Endometrial microvascular endothelial cells (primary cell): ENCODE results near the gene CUBN. TPM values are rescaled to one million over a fixed set of nuclear protein-coding genes. Genes with fewer than 3 reads are reported as not detected.

Source experiments
- in situ Hi-C: cut with HindIII; loops from 2 replicates; pipeline ENCODE4 v1.10.0; 2017; ENCODE audit warnings: low sequenced_read_pairs, low pct_unique_long_range_greater_than_20kb; ENCODE audit errors: inconsistent ontology term
- total RNA-seq: library from RNA; depleted of rRNA; stranded (reverse); fragments of >200 nt; gene quantifications from one replicate; pipeline ENCODE4 v1.2.3, GENCODE V29; 2015; ENCODE audit errors: inconsistent ontology term

Gene CUBN
- total RNA-seq, 1 donor from 2014 or later: 0.74 TPM

- in situ Hi-C loops: no loop called here
Observed at GRCh38 chr10:16803464-16803863, 326.1 kb downstream of the CUBN start.

DNA sequence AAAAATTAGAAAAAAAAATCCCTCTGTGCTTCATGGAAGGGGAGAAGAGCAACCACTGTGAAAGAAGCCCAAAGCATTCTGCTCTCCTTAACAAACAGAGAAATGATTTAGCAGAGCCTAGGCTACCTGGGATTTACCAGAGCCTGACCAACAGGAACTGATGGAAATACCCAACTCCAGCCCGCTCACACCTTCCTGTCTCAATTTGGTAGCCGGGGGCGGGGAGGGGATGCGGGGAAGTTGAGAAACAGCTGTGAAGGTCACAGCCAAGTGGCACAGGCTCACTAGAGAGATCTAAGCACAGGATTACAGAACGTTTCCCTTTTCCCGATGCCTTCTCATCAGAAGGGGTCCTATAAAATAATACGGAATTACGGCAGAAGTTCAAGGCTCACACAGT is 330.0 kb downstream of the CUBN start:
- in situ Hi-C loops: no loop called here

DNA sequence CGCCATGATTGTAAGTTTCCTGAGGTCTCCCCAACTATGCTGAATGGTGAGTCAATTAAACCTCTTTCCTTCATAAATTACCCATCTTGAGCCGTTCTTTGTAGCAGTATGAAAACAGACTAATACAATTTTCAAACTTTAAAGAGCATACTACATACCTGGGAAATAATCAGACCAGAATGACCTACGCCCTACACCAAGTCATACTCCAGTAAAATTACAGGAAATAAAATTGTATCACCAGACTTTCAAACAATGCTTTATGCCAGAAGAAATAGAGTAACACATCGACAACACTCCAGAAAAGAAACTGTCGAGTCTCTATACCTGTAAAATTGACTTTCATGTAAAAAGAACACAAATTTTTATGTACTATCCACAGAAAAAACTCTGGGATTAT is 331.0 kb downstream of the CUBN start:
- in situ Hi-C loops: no loop called here

GRCh38 chr10:16795410-16796073 is 334.1 kb downstream of the CUBN start:
- in situ Hi-C loops: no loop called here

DNA sequence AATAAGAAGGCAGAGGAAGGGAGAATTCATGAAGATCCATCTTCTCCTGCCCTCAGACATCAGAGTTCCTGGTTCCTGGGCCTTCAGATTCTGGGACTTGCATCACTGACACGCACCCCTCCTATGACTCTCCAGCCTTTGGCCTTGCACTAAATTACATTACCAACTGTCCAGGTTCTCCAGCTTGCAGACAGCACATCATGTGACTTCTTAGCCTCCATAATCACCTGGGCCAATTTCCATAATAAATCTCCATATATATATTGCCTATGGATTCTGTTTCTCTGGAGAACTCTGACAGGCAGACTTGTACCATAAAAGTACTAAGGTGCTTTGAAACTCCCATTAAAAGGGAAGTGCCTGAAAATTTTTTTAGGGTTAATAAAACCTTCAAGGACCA is 335.6 kb downstream of the CUBN start:
- in situ Hi-C loops: no loop called here

DNA sequence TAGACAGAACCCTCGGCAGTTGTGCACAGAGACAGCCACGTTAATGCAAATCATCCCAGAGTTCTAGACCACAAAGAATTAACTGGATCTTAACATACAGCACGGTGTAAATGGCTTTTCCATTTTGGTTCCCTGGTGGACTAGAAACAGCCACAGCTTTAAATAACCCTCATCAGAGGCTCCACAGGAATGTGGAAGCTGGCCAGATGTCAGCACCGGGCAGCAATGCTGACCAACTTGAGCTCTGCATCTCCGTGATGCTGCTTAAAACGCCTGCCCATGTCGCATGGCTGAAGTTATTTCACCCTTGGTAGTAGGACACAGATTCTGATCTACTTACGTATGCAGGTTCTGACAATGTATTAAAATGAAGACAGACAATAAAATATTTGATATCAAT is 336.9 kb downstream of the CUBN start:
- in situ Hi-C loops: no loop called here

DNA sequence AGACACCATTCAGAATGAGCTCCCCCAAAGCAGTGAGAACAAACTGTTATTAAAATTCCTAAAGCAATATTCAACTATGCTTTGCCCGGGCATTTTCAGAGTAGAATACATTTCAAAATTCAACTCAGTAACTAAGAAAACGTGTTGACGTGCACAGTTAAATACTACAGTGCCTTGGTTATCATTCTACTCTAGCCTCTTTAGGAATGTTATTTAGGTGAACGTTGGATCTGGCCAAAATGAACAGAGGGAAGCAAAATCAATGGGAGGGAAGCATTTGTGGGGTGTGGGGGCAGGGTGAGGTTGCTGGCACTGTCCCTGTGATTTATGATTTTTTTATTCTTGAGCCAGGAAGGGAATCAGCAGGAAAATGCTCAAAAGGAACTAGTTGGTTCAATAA is 339.8 kb downstream of the CUBN start:
- in situ Hi-C loops: no loop called here

- in situ Hi-C loops: no loop called here
Observed at GRCh38 chr10:16789261-16789660, 340.4 kb downstream of the CUBN start.

DNA sequence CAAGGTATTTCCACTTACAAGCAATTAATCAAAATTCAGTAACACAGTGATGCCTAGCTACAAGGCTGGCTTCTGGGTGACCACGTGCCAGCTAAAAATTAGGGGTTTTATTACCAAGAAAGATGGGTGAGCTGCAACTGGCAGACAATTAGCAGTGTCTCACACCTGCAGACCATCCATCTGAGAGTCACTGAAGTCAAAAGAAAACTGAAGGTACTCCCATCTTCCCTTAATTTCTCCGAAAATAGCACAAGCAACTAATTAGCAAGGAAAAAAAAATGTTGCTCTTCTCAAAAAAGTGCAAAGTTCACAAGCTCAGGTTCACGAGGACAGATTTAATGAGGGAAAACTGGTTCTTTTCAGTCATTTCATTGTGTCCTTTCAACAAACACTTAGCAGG is 340.8 kb downstream of the CUBN start:
- in situ Hi-C loops: no loop called here

- in situ Hi-C loops: no loop called here
Observed at GRCh38 chr10:16788125-16788524, 341.5 kb downstream of the CUBN start.

DNA sequence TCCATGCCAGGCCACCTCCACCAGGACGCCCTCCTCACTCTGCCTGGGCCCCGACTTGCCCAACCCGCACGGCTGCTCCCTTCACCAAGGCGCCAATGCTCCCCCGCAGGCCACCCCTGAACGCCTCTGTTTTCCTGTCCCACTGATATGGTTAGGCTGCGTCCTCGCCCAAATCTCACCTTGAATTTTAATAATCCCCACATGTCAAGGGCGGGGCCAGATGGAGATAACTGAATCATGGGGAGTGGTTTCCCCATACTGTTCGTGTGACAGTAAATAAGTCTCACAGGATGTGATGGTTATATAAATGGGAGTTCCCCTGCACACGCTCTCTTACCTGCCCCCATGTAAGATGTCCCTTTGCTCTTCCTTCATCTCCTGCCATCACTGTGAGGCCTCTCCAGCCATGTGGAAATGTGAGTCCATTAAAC is 342.2 kb downstream of the CUBN start:
- in situ Hi-C loops: no loop called here

GRCh38 chr10:16780338-16780880 is 349.2 kb downstream of the CUBN start:
- in situ Hi-C loops: no loop called here

DNA sequence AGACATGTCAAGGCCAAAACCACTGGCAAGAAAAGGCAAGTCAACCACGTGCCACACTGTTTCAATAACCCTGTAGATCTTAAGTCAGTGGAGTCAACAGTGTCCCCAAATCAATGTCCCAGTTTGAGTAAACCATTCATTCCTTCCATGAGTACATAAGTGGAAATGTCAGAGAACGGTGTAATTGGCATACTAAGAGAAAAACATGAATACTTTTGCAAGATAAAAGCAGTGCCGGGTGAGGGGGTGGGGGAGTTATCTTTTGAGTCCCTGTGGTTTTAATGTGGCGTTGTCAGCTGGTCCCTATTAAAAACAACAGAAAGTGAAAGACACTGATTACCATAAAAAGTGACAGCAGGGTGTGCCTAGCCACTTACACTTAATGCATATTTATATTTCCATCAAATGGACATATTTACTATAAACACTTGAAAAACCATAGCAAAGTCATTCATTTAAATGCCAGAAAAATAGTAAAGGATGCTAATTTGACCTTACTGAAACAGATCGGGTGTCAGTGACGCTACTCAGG is 350.2 kb downstream of the CUBN start:
- in situ Hi-C loops: no loop called here

DNA sequence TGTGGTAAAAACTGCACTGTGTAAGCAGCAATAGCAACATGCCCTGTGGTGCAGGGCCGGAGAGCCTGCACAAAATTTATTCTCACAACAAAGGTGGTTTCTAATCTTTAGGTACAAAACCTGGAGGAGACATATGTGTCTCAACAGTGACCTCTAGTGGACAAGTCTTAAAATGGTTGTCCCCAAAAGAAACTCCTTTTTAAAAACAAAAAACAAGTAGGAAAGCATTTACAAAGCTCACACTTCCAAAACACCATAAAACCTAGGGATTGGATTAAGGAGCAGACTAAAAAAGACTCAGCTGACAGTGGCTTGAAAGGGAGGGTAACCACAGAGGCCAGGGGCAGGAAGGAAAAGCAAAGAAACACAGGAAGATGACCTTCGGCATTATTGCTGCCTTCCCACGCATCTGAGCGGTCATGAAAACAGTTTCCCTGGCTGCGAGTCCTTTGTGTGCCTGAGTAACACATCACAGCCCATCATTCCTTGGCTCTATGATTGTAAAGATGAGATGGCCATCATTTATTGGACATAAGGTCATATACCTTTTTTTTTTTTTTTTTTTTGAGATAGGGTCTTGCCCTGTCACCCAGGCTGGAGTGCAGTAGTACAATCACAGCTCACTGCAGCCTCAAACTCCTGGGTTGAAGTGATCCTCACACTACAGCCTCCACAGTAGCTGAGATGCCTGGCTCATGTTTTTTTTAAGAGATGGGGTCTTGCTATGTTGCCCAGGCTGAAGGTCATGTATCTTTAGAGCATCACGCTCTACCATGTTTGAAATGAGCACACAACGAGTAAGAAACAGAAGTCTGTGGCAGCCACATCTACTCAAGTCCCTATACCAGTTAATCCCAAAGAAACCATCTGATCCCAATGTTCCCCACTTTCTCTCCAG is 351.9 kb downstream of the CUBN start:
- in situ Hi-C loops: no loop called here

- in situ Hi-C loops: no loop called here
Observed at GRCh38 chr10:16776896-16777295, 352.7 kb downstream of the CUBN start.

Other genes starting within 250 kb of the CUBN start
- 4.8 TPM for gene TRDMT1, start 71.9 kb upstream of the CUBN start, total RNA-seq
- gene VIM, start 98.4 kb upstream of the CUBN start, total RNA-seq: 5,343 TPM